Muscle layer of colon (tissue), 2 donors: ENCODE data around the gene UBE2I.
"Not testable (repeated sequence)": the region's sequence is repeated elsewhere in the genome, so short reads cannot be mapped to it uniquely, and the experiment has no call there.

Experiments used
- H3K27ac ChIP-seq: one replicate; pipeline ENCODE4 v1.7.0; 2013; ENCODE audit warnings: low read depth, mild to moderate bottlenecking, low read length, moderate library complexity
- H3K27me3 ChIP-seq, 2 donors: one replicate each; pipeline ENCODE4 v1.7.0; 2013; ENCODE audit warnings: low read length in 2 of 2, mild to moderate bottlenecking in 2 of 2; ENCODE audit not compliant: insufficient read depth in 2 of 2, control insufficient read depth in 1 of 2
- H3K36me3 ChIP-seq: one replicate; pipeline ENCODE4 v1.7.0; 2013; ENCODE audit warnings: mild to moderate bottlenecking, low read length; ENCODE audit not compliant: insufficient read depth
- H3K4me1 ChIP-seq: one replicate; pipeline ENCODE4 v1.7.0; 2013; ENCODE audit warnings: mild to moderate bottlenecking, low read length; ENCODE audit not compliant: insufficient read depth
- H3K4me3 ChIP-seq, 2 donors: one replicate each; pipeline ENCODE4 v1.7.0; 2013; ENCODE audit warnings: low read length in 2 of 2, low read depth in 1 of 2, mild to moderate bottlenecking in 1 of 2, moderate library complexity in 1 of 2
- H3K9ac ChIP-seq: one replicate; pipeline ENCODE4 v1.7.0; 2013; ENCODE audit warnings: low read length
- H3K9me3 ChIP-seq: one replicate; pipeline ENCODE4 v1.7.0; 2013; ENCODE audit warnings: mild to moderate bottlenecking, low read length
- donor health status: abdominal sarcoma.
- donor health status: Adenocarcinoma of cecum.

The UBE2I gene

DNA sequence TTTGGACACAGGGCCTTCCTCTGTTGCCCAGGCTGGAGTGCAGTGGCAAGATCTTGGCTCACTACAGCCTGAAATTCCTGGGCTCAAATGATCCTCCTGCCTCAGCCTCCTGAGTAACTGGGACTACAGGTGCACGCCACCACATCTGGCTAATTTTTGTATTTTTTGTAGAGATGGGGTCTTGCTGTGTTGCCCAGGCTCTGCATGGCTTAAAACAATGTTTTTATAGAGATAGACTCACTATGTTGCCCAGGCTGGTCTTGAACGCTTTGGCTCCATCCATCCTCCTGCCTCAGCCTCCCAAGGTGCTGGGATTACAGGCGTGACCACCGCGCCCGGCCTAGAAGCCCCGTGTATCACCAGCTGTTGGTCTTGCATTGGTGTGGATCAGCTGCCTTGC, 40.0 kb upstream of the UBE2I start:
- H3K9ac ChIP-seq, H3K27me3 ChIP-seq, H3K27ac ChIP-seq, H3K9me3 ChIP-seq, H3K36me3 ChIP-seq, H3K4me3 ChIP-seq: not testable (repeated sequence)
- peaks cover 10% of the 10 kb centered on the region for H3K4me1 ChIP-seq

DNA sequence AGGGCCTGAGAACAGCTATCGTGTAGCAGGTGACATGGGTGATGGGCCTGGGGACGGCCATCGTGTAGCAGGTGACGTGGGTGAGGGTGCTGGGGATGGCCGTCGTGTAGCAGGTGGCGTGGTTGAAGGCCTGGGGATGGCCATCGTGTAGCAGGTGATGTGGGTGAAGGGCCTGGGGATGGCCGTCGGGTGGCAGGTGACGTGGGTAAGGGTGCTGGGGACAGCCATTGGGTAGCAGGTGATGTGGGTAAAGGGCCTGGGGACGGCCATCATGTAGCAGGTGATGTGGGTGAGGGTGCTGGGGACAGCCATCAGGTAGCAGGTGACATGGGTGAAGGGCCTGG, 38.1 kb upstream of the UBE2I start:
- H3K9ac ChIP-seq, result no peak overlapping the region

DNA sequence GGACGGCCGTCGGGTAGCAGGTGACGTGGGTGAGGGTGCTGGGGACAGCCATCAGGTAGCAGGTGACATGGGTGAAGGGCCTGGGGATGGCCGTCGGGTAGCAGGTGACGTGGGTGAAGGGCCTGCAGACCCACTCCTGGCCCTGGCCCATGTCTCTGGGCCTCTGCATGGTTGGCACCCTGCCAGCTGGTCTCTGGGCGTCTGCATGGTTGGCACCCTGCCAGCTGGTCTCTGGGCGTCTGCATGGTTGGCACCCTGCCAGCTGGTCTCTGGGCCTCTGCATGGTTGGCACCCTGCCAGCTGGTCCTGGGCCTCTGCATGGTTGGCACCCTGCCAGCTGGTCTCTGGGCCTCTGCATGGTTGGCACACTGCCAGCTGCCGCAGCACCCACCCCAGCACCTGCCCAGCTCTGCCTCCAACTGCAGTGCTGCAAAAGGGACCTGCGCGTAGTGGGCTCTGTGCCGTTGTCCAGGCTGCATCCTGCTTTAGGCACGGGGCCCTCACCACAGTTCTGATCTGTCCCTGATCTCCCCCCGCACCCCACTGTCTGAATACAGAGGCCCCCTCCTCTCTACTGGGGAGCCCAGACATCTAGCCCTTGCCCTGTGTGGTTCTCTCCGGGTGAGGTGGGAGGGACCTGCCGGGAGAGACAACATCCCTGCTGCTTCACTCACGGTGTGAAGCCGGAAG, 37.6 kb upstream of the UBE2I start:
- H3K9ac ChIP-seq, H3K9me3 ChIP-seq, H3K36me3 ChIP-seq, H3K4me3 ChIP-seq, H3K27ac ChIP-seq, H3K27me3 ChIP-seq: not testable (repeated sequence)
- H3K4me1 ChIP-seq, result peaks cover 10% of the 10 kb centered on the region

More for the DNA sequence above, 38.1 kb upstream of the UBE2I start:
- Histone ChIP-seq H3K4me3 (no peak overlapping the region), H3K36me3 (no peaks in the 10 kb centered on the region), H3K4me1 (peaks cover 10% of the 10 kb centered on the region), H3K27ac (no peak overlapping the region), H3K27me3 (peaks cover 0 to 5% of the 10 kb centered on the region in 2 donors), H3K9me3 (no peaks in the 10 kb centered on the region)

DNA sequence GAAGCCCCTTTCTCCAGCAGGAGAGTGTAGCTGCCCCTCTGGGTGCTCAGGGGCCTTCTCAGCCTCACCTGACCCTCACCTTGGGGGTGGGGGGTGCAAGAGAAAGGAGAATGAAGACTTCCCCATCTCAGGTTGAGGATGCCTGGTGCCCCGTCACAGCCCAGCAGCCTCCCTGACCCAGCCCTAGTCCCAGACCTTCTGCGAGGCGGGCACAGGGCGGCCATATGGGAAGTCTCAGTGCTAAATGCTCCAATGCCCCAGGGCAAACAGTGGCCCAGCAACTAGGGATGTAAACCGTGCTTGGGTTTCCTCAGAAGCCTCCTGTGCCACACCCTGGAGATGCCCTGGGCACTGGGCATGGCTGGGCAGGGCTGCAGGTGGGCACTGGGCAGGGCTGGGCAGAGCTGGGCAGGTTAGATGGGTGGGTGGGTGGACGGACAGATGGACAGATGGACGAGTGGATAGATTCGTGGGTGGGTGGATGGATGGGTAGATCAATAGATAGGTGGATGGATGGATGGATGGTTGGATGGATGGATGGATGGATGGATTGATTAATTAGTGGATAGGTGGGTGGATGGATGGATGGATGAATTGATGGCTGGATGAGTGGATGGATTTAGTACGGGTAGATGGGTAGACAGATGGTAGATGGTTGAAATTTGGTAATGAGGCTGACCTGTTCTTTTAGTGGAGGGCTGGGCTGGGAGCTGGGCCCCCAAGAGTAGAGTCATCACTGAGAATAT, 36.8 kb upstream of the UBE2I start:
- Histone ChIP-seq H3K27me3 (peaks cover 0 to 13% of the 10 kb centered on the region in 2 donors), H3K4me3 (no peak overlapping the region), H3K4me1 (peaks cover 10% of the 10 kb centered on the region), H3K36me3 (no peaks in the 10 kb centered on the region), H3K9me3 (no peaks in the 10 kb centered on the region), H3K9ac (no peak overlapping the region), H3K27ac (no peak overlapping the region)

DNA sequence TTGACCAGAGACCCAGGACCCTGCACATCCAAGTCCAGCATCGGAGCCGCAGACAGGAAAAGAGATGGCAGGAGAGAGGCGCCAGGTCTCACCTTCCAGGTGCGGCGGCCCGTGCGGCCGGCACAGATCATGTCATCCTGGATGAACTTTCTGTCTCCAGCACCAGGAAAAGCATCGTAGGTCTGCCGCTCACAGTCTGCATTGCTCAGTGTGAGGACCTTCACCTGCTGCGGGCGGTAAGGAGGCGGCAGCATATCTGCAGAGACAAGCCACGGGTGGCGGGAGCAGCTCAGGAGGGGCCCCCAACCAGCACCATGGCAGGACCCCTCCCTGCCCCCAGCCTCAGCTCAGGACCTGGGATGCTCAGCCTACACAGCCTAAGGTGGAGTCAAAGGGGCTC, 35.6 kb upstream of the UBE2I start:
- Histone ChIP-seq H3K9me3 (no peaks in the 10 kb centered on the region), H3K27ac (no peak overlapping the region), H3K9ac (no peak overlapping the region), H3K4me1 (peaks cover 10% of the 10 kb centered on the region), H3K4me3 (no peak overlapping the region), H3K27me3 (peaks cover 0 to 24% of the 10 kb centered on the region in 2 donors), H3K36me3 (no peaks in the 10 kb centered on the region)

DNA sequence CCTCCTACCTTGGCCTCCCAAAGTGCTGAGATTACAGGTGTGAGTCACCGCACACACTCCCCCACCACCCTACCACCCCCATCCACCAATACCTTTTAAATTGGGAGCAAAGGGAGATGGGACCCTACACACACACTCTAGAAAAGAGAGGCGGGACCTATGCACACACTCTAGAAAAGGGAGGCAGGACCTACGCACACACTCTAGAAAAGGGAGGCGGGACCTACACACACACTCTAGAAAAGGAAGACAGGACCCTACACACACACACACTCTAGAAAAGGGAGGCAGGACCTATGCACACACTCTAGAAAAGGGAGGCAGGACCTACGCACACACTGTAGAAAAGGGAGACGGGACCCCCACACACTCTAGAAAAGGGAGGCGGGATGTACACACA, 34.7 kb upstream of the UBE2I start:
- Histone ChIP-seq H3K27ac (no peak overlapping the region), H3K27me3 (peaks cover 0 to 26% of the 10 kb centered on the region in 2 donors), H3K9me3 (no peaks in the 10 kb centered on the region), H3K9ac (no peak overlapping the region), H3K36me3 (no peaks in the 10 kb centered on the region), H3K4me3 (no peak overlapping the region), H3K4me1 (peaks cover 10% of the 10 kb centered on the region)

DNA sequence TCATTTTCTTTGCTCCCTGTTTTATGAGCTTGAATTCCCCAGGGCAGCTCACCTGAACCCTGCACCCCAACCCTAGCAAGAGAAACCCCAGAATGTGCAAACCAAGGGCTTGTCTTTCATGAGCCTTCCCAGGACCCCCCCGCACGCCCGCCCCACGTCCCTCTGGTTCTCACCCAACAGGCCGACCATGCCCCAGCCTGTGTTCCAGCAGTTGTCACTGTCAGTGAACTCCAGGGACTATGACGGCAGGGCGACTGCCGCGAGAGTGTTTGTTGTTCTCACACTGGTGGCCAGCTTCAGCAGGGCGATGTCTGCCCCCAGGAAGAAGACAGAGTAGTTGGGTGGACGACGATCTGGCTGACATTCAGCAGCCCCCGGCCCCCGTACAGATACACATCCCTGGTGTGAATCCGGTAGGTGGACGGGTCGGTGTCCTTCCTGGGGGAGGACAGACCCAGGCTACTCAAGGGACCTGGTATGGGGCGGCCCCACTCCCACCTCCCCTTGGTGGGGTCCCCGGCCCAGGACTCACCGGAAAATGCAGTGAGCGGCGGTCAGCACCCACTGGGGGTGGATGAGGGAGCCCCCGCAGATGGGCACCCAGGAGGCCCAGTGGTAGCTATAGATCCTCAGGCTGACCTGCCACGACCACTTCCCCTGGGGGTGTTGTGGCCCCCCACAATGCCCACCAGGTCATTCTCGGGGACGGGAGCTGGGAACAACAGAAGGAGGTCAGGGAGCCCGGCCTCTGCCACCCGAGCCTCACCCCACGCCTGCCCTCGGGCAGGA, 33.5 kb upstream of the UBE2I start:
- no peaks in the 10 kb centered on the region for H3K36me3 ChIP-seq
- no peak overlapping the region for H3K4me3 ChIP-seq
- no peak overlapping the region for H3K9ac ChIP-seq
- H3K27ac ChIP-seq, result no peak overlapping the region
- peaks cover 0 to 26% of the 10 kb centered on the region in 2 donors for H3K27me3 ChIP-seq
- H3K4me1 ChIP-seq, result peaks cover 10% of the 10 kb centered on the region
- H3K9me3 ChIP-seq, result no peaks in the 10 kb centered on the region

DNA sequence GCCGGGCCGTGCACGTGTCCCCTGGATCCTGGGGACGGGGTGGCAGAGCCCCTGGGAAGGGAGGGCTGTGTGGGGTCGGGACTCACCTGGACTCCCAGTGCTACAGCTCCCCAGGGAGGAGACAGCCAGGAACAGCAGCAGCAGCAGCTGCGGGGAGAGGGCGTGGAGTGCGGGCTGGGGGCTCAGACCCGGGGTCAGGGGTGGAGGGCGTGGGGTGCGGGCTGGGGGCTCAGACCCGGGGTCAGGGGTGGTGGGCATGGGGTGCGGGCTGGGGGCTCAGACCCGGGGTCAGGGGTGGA, 32.9 kb upstream of the UBE2I start:
- H3K9me3 ChIP-seq, result no peaks in the 10 kb centered on the region

DNA sequence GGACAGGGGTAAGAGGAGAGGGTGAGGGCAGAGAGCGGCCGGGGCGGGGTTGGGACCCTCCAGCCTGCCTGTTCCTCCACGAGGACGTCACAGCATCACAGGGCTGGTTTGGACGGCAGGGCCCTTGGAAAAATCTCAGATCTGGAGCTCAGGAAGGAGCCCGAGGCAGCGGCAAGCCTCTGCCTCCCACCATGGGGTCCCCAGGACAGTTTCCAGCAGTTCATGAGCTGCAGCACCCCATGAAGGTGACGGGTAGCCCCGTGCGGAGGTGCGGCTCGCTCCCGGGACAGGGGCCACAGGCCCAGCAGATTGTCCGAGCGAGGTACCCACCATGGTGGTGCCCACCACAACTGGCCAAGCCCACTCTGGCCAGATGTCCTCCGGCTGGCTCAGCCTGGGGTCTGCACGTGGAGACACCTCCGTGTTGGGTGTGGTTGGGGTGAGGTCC, 32.3 kb upstream of the UBE2I start:
- Histone ChIP-seq H3K4me1 (peaks cover 1% of the 10 kb centered on the region), H3K27me3 (peaks cover 0 to 26% of the 10 kb centered on the region in 2 donors), H3K9me3 (no peaks in the 10 kb centered on the region), H3K27ac (no peak overlapping the region), H3K36me3 (no peaks in the 10 kb centered on the region), H3K4me3 (no peak overlapping the region), H3K9ac (no peak overlapping the region)

More for the DNA sequence above, 32.9 kb upstream of the UBE2I start:
- Histone ChIP-seq H3K4me1 (peaks cover 8% of the 10 kb centered on the region), H3K36me3 (no peaks in the 10 kb centered on the region), H3K9ac (no peak overlapping the region), H3K27ac (no peak overlapping the region), H3K4me3 (no peak overlapping the region), H3K27me3 (peaks cover 0 to 26% of the 10 kb centered on the region in 2 donors)

DNA sequence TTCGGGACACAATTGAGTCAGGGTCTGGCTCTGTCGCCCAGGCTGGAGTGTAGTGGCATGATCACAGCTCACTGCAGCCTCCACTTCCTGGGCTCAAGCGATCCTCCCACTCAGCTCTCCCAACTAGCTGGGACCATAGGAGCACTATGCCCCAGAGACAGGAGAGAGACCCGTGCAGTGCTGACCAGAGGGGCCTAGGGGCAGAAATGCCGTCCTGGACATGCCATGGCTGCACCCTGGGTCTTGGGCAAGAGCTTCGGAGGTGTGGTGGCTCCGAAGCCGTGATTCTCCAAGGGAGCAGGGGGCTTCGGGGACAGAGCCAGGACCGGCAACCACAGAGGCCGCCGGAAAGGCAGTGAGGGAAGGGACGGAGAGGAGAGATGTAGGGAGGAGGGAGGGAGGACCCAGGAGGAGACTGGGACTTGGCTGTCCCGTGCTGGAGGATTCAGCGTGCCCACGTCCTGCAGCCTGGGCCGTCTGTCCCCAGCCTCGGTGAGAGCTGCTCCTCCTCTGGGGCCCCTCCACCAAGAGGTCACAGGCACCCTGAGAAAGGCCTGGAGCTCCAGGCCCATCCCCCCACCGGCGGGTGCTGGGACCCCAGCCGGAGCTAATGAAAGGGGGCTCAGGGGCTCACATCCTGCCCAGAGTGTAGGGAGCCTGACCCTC, 31.7 kb upstream of the UBE2I start:
- Histone ChIP-seq H3K36me3 (no peaks in the 10 kb centered on the region), H3K27ac (no peak overlapping the region), H3K9me3 (no peaks in the 10 kb centered on the region), H3K4me1 (no peaks in the 10 kb centered on the region), H3K4me3 (no peak overlapping the region), H3K27me3 (peaks cover 0 to 26% of the 10 kb centered on the region in 2 donors), H3K9ac (no peak overlapping the region)

DNA sequence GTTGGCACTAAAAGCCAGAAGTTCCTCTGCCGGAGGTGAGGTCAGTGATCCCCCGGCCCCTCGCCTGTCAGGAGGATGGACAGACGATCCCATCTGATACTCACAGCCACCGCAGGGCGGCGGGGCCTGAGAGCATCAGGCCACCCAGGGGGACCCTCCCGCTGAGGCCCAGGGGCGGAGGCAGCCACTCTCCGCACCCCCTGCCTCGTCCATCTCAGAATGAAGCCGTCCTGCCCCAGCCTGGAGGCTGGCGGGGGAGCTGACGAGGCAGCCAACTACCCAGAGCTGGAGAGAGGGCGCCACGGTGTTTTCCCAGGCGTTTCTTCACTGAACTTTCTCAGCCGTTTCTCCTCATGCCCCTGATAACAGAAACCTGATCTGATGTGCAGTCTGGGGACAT, 31.0 kb upstream of the UBE2I start:
- Histone ChIP-seq H3K9ac (no peak overlapping the region), H3K4me1 (no peaks in the 10 kb centered on the region), H3K4me3 (no peak overlapping the region), H3K27me3 (peaks cover 0 to 30% of the 10 kb centered on the region in 2 donors), H3K36me3 (no peaks in the 10 kb centered on the region), H3K9me3 (no peaks in the 10 kb centered on the region), H3K27ac (no peak overlapping the region)
